OCI-LY3 (cell line): Measurements from ENCODE around the gene GUCD1.

Source experiments
- CTCF ChIP-seq: fragments of 200-600, 300-600 bp; sonication (generic); IDR thresholded peaks from 2 replicates; pipeline ENCODE4 v1.5.1; 2014; ENCODE audit warnings: antibody characterized with exemption, low read length, low read depth
- EZH2phosphoT487 ChIP-seq: fragments of 200-600 bp; shearing (Covaris generic); IDR thresholded peaks from 2 replicates; pipeline ENCODE4 v1.6.1; 2018; ENCODE audit warnings: antibody characterized with exemption, mixed run types, low read depth

GRCh38 chr22:24536089-24536488 lies 18.8 kb downstream of the GUCD1 start:
- TF ChIP-seq CTCF (no peak), EZH2phosphoT487 (no peak)
